B cell (primary cell): ENCODE results near the gene BHLHE23.

Experiments
- EZH2 ChIP-seq: IDR thresholded peaks from 2 replicates; pipeline ENCODE4 v1.6.1; 2012; ENCODE audit warnings: borderline replicate concordance, low read depth, mild to moderate bottlenecking, moderate library complexity, low read length; ENCODE audit not compliant: insufficient read depth, poor library complexity, severe bottlenecking
- TF ChIP-seq, protein P1 (sequence below): fragments of 200-600 bp; IDR thresholded peaks from one replicate; pipeline ENCODE4 v1.8.0; 2022; ENCODE audit warnings: antibody characterized with exemption, mild to moderate bottlenecking

DNA sequence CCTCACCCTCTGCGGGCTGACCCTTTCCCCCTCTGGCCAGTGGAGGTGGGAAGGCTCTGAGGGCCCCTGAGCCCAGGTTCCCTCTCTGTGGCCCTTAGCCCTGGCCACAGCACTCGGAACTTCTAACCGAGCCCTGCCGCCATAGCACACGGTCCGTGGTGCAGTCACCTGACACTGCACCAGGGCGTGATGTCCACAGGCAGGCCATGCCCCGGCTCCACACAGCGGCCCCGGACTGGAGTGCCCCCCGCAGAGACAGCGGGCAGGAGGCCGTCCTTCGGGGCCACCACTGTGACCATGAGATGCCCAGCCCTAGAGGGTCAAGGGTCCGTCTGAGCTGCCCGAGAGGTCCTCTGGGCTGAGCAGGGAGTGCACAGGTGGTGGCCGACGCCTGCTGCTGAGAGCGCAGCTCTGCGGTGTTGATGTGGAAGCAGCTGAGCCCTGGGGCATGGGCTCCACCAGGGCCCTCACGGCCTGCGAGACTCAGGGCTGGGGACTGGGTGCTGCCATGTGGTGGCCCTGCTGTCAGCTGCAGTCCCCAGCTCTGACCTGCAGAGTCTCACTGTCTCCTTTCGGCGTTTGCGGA, 11.2 kb upstream of the BHLHE23 start:
- TF ChIP-seq EZH2, result no peak
- TF ChIP-seq, protein P1, sequence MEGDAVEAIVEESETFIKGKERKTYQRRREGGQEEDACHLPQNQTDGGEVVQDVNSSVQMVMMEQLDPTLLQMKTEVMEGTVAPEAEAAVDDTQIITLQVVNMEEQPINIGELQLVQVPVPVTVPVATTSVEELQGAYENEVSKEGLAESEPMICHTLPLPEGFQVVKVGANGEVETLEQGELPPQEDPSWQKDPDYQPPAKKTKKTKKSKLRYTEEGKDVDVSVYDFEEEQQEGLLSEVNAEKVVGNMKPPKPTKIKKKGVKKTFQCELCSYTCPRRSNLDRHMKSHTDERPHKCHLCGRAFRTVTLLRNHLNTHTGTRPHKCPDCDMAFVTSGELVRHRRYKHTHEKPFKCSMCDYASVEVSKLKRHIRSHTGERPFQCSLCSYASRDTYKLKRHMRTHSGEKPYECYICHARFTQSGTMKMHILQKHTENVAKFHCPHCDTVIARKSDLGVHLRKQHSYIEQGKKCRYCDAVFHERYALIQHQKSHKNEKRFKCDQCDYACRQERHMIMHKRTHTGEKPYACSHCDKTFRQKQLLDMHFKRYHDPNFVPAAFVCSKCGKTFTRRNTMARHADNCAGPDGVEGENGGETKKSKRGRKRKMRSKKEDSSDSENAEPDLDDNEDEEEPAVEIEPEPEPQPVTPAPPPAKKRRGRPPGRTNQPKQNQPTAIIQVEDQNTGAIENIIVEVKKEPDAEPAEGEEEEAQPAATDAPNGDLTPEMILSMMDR, result no peak
